Suppressor macrophage treated with lipopolysaccharide for 4 hours (primary cell): ENCODE measurements around the gene SPC25.
"Not testable (repeated sequence)": the region's sequence is repeated elsewhere in the genome, so short reads cannot be mapped to it uniquely, and the experiment has no call there.

Experiments
- DNase-seq: peaks from one replicate; pipeline ENCODE4 v3.0.0-alpha.2; 2020

The SPC25 gene

DNA sequence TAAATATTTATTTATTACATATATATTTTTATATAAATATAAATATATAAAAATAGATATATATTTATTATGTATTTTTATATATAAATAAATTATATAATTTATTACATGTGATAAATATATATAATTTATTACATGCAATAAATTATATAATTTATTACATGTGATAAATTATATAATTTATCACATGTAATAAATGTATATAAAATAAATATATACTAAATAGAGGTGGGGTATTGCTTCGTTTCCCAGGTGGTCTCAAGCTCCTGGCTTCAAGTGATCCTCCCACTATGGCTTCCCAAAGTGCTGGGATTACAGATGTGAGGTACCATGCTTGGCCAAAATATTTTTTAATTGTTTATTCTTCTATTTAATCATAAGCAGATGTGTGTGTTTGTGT is 7.2 kb upstream of the SPC25 start:
- DNase-seq, result no peak

DNA sequence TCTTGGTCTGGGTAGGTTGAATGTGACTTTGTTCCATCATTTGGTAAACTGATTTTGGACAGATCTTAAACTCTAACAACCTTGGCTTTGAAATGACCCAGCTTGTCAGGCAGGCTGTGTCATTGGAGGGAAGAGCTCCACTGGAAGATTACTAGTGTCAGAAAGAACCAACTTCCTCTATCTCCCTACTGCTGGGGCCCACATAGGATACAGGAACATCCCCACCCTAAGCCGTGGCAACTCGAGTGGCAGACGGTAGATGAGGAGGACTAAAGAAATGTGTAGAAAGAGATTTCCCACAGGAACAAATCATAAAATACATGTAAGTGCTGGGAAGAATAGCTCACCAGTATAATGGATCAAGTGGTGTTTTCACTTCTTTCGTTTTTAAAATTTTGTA is 6.6 kb upstream of the SPC25 start:
- peak; percentile 3 for DNase-seq

GRCh38 chr2:168895771-168896170 is 5.5 kb upstream of the SPC25 start:
- no peak for DNase-seq

DNA sequence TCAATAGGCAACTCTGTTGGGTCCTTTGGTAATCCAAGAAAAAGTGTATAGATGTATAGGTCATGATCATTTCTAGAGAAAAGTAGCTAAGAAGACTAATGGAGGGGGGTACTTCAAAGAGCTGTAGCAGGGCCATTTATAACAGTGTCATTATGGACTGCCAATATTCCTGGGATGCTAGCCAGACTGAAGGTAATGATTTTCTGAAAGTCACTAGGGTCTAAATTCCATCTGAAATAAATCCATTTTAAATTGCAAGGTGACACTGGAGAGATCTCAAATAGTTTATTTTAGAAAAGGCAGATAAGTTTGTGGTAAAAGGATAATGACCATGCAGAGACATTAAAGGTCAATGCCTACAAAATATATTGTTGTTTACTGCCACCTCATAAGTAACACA is 4.5 kb upstream of the SPC25 start:
- no peak for DNase-seq

GRCh38 chr2:168894101-168894500 is 3.9 kb upstream of the SPC25 start:
- no peak for DNase-seq

- DNase-seq, result no peak
These were observed 2.1 kb upstream of the SPC25 start for GRCh38 chr2:168892327-168892726.

- DNase-seq, result no peak
These were observed 610 bp downstream of the SPC25 start for GRCh38 chr2:168889635-168890005.

DNA sequence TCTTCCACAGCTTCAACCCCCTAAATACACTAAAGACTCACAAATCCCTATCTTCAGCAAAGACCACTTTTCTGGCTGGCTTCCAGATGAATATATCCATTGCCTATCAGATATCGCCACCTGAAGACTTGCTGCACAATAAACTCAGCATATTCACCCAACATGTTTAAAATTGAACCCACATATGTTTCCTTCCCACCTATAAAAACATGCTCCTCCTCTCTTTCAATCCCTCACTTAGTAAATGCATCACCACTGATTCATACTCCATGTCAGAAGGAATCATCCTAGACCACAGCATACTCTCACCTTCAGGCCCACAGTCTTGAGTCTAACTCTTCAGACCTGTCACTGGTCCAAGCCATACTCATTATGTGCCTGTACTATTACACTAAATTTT is 5.3 kb downstream of the SPC25 start:
- no peak for DNase-seq

GRCh38 chr2:168882163-168882562 is 8.1 kb downstream of the SPC25 start:
- not testable (repeated sequence) for DNase-seq

GRCh38 chr2:168874368-168875054 is 15.7 kb downstream of the SPC25 start:
- no peak for DNase-seq

GRCh38 chr2:168870824-168871223 is 19.4 kb downstream of the SPC25 start:
- not testable (repeated sequence) for DNase-seq

GRCh38 chr2:168870369-168870768 is 19.9 kb downstream of the SPC25 start:
- not testable (repeated sequence) for DNase-seq

GRCh38 chr2:168867164-168867563 is 23.1 kb downstream of the SPC25 start:
- DNase-seq, result not testable (repeated sequence)

DNA sequence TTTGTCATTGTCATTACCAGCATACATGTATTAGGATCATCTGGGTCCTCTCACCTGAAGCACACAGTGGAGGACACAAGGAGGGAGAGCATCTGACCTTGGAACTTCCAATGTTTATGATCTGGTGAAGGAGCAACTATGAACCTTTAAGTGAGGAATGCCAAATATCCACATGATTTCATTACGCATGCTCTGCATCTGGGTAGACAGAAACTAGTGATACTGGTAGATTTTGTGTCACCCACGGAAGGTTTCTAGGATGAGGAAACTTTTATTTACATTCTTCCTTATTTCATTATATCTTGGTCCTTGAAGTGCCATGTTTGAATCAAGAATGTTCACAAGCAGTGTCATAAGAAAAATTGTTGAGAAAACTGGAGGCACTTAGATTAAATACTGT is 32.1 kb downstream of the SPC25 start:
- no peak for DNase-seq

DNA sequence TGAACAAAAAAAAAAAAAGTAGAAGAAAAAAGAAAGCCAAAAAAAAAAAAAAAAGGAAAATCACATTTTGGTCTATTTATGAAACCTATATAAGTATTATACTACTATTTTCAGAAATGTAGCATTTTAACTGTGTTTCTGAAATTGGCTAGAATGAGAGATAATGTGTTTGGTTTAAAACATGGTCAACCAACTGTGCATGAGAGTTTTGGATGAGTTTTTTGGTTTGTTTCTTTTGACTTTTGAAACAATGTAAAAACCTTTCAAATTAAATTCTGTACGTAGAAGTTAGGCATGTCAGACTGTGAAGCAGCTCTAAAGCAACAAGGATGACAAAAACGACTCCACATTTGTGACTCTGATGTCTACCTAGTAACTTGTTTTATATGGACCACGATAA is 34.6 kb downstream of the SPC25 start:
- DNase-seq, result no peak

DNA sequence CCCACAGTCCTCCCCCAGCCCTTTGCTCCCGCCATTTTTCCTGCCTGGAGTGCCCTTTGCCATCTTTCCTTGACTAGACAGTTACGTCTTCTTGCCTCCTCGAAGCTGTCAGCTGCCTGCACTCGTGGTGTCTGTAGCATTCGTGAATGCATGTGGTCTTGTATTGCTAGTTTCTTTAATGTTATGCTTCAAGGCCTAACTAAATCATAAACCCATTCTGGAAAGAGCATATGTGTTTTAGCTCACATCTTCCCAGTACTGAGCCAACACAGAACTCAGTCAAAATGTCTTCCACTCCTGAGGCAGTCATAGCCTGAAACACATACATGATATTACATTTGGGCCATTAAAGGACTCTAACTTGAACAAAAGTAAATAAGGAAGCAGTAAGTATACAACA is 35.6 kb downstream of the SPC25 start:
- no peak for DNase-seq

DNA sequence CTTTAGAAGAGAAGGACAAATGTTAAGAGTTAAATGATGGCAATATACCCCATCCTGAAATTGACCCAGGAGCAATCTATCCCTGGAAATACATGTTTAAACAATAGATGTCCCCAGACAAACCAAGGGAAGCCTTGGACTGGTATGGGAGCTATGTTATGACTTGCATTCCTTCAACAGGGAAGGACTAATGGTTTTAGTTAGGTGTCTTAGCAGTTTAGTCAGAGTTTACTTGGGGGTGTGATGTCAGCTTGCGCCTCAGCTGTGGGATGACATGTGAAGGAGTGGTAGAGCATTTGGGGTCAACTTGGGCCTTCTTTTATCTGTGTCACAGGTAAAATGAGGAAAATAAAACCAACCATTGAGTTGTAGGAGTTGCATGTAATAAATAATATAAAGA is 36.8 kb downstream of the SPC25 start:
- no peak for DNase-seq

GRCh38 chr2:168852481-168852880 is 37.7 kb downstream of the SPC25 start:
- DNase-seq, result no peak

GRCh38 chr2:168851674-168852320 is 38.4 kb downstream of the SPC25 start:
- DNase-seq, result no peak

DNA sequence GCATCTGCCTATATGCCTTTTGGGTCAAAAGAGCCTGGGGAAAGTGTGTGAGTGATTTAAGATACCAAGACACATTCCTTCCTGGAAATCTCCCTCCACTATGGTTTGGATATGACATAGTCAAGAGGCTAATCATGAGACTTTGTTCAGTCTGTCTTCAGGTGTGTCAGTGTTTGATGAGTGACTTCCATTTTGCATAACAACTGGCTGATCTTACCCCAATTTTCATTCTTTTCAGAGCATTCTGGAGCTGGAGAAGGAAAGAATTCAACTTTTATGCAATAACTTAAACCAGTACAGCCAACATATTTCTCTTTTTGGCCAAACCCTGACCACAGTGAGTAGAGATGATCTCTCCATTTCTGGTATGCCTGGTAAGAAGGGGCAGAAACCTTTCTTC is 39.4 kb downstream of the SPC25 start:
- no peak for DNase-seq

GRCh38 chr2:168849610-168850009 is 40.6 kb downstream of the SPC25 start:
- DNase-seq, result peak; percentile 8

DNA sequence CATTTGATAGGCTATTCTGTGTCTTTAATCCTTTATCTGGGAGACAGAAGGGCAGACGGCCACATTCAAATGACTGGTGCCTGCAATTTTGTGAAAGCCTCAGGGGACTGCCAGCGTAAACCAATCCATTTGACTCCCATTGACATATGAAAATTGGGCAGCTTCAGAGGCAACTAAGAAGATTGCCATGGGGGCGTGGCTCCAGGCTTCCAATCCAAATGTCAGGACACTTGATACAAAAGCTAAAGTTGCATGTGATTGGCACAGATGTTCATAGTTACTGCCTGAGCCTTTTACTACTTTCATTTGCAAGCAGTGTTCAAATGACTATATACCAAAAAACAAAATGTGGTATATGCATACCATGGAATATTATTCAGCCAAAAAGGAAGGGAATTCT is 42.0 kb downstream of the SPC25 start:
- no peak for DNase-seq

GRCh38 chr2:168843253-168843652 is 47.0 kb downstream of the SPC25 start:
- DNase-seq, result no peak

DNA sequence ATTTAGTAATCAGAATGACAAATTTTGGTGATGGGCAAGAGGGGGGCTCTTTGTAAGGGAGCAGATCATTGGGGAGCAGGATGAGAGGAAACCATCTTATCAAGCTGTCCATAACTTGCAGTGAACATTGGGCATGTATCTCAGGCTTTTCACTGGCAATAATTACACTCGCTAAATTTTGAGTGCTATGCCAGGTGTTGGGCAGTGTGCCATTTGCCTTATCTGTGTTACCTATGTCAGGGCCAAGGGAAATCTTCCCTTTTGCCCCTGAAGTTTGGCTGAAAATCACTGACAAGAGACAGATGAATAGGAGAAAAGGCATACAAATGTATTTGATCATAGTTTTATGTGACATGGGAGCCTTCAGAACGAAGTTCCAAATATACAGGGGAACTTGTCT is 48.8 kb downstream of the SPC25 start:
- no peak for DNase-seq

DNA sequence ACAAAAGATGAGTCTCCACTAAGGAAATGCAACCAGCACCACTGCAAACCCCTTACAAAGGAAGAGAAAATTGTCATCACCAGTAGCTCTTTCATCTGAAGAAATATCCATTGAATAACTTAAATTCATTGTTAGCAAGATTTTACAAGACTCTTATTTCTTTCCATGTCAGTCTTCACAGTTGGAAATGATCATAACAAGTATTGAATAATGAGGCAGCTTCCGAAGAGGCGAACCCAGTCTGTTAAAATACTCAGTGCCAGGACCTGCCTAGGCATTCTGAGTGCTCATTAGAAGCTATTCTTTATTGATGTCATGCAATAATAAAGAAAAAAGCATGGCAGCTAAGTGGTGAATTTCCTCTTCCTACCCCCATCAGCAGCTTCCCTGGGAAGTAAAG is 54.3 kb downstream of the SPC25 start:
- DNase-seq, result no peak
